Retinal pigment epithelial cell (primary cell): ENCODE measurements around the gene ARL14EP.
A peak's percentile ranks its signal among the peaks of the same experiment; 100 is the strongest.

Experiments used
- DNase-seq: peaks from one replicate; pipeline ENCODE4 v3.0.0-alpha.2; 2010; ENCODE audit warnings: low read depth
- H3K4me3 ChIP-seq: 2 replicates; pipeline ENCODE4 v1.5.1; 2011; ENCODE audit warnings: mild to moderate bottlenecking, low read length, control low read depth, moderate library complexity
- TF ChIP-seq, protein P1 (sequence below): conservative IDR thresholded peaks from 2 replicates; pipeline ENCODE4 v1.5.1; 2011; ENCODE audit warnings: low read depth, low read length, control low read depth, inconsistent platforms

The ARL14EP gene

DNA sequence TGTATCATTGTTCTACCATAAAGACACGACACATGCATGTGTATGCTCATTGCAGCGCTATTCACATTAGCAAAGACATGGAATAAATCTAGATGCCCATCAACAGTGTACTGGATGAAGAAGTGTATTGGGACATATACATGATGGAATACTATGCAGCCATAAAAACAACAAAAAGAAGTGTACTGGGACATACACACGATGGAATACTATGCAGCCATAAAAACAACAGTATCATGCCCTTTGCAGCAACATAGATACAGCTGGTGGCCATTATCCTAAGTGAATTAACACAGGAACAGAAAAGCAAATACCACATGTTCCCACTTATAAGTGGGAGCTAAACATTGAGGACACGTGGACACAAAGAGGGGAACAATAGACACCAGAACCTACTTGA is 22.7 kb downstream of the ARL14EP start:
- TF ChIP-seq, protein P1, sequence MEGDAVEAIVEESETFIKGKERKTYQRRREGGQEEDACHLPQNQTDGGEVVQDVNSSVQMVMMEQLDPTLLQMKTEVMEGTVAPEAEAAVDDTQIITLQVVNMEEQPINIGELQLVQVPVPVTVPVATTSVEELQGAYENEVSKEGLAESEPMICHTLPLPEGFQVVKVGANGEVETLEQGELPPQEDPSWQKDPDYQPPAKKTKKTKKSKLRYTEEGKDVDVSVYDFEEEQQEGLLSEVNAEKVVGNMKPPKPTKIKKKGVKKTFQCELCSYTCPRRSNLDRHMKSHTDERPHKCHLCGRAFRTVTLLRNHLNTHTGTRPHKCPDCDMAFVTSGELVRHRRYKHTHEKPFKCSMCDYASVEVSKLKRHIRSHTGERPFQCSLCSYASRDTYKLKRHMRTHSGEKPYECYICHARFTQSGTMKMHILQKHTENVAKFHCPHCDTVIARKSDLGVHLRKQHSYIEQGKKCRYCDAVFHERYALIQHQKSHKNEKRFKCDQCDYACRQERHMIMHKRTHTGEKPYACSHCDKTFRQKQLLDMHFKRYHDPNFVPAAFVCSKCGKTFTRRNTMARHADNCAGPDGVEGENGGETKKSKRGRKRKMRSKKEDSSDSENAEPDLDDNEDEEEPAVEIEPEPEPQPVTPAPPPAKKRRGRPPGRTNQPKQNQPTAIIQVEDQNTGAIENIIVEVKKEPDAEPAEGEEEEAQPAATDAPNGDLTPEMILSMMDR = no peak
- no peak for DNase-seq
- no peak overlapping the region for H3K4me3 ChIP-seq

DNA sequence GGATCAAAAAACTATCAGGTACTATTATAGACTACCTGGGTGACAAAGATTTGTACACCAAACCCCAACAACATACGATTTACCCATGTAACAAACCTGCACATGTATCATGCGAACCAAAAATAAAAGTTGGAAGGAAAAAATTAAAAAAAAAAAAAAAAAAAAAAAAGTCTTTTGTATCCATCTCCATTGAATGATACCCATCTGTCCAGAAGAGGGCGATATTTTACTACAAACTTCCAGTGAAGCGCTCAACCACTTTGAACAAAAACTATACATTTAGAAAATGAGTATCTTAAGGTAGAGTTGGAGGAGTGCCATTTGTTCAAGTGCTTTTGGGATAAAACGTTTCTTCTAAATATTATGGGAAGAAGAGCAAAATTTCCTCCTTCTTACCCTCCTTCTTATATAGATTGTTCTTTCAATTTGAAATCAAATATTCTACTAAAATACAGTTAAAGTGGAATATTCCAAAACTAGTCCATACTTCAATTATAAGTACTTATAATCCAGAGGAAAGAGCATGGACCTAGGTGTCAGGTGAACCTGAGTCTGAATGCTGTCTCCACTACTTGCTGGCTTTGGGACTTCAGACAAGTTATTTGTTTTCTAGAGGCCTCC is 23.3 kb downstream of the ARL14EP start:
- DNase-seq = no peak
- no peak overlapping the region for H3K4me3 ChIP-seq
- TF ChIP-seq, protein P1 = peak; percentile 54

DNA sequence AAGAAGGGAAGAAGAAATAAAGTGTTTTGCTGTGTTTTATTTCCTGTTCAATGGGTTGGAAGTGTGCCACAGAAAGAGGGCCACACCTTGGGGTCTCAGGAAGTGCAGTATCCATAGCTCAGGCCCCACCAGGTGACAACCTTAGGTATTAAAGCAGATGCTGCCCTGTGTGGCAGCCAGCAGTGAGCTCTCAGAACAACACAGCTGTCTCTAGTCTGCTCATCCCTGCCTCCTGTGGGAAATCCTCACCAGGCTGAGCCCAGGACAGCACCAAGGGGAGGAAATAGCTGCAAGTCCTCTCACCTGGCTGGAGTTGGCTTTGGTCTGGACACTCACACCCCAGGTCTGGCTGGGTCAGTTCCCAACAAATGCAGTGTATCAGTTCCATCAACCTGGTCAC is 25.1 kb downstream of the ARL14EP start:
- TF ChIP-seq, protein P1 = no peak
- no peak overlapping the region for H3K4me3 ChIP-seq
- DNase-seq = no peak

DNA sequence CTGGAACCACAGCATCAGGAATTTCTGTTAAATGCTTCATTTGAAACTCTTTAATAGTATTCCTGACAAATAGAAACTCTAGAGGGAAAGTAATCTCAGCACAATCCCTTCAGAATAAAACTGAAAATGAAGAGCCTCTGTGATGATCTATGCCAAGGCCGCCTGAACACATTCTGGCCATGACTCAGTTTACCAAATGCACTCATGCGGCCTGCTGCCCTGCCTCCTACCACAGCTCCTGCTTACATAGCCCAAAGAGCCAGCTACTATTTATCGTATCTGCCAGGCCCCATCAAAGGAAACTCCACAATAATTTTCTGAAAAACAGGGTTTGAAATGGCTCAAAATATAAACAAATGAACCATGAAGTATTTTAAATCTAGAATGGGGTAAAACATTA is 27.0 kb downstream of the ARL14EP start:
- DNase-seq = no peak
- TF ChIP-seq, protein P1 = no peak
- H3K4me3 ChIP-seq = no peak overlapping the region

DNA sequence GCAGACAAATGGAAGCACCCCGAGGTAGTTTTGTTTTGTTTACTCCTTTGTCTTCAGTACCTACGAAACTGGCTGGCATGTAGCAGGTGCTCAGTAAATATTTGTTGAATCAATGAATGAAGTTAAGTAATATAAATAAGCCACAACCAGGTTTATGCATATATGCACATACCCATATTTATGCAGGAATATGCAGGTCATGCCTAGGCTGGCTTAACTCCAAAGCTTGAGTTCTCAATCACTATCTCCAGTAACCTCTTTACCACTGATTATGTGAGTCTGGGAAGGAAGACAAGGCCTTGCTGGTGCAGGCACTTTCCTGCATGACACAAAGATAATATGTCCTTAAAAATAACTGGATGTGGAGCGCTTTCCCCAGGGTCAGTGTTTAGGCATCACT is 27.5 kb downstream of the ARL14EP start:
- DNase-seq = no peak
- H3K4me3 ChIP-seq = no peak overlapping the region
- TF ChIP-seq, protein P1 = no peak

DNA sequence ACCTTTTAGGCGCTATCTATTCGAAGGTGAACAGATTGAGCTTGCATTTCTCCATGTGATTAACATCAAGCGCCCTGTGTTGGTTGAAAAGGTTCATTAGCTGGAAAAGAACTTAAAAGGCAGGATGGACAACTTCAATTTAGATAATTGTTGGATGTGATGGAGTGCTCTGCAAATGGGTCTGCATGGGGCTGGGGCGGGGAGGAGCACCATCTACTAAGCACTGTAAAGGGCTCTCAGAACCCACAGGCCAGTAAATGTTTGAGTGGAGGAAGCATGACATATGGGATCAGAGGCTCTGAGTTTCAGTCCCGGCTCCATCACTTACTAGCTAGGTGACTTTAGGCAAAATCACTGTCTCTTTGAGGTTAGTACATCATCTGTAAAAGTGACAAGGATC is 28.2 kb downstream of the ARL14EP start:
- TF ChIP-seq, protein P1 = no peak
- H3K4me3 ChIP-seq = no peak overlapping the region
- no peak for DNase-seq

DNA sequence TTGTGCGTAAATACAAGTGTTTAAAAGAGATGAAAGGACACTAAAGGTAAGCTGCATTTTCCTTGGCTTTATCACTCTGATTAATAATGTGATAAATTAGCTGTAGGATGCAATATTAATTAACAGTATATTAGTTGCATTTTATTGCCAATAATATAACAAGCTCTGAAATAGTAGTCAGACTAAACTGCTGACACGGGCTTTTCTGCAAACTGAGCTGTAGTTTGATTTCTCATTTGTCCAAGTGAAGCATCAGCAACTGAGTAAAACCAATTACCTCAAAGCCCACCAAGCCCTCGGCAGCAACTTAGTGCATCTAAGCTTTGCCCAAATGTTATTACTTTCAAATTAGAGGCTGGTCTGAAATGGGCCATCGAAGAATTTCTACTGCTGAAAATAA is 33.5 kb downstream of the ARL14EP start:
- no peak overlapping the region for H3K4me3 ChIP-seq
- no peak for DNase-seq
- TF ChIP-seq, protein P1 = no peak
